Stimulated activated CD8-positive, alpha-beta memory T cell treated with anti-CD3 and anti-CD28 coated beads, Interleukin-4, amount 100 ng/mL, for 48 hours (primary cell): ENCODE data around the gene CAMK2B.

ENCODE experiments used
- DNase-seq: peaks from one replicate; pipeline ENCODE4 v3.0.0-alpha.2; 2020

The CAMK2B gene

GRCh38 chr7:44329081-44329480 is 3.7 kb upstream of the CAMK2B start:
- no peak for DNase-seq

GRCh38 chr7:44327981-44328380 is 2.6 kb upstream of the CAMK2B start:
- no peak for DNase-seq

- DNase-seq: no peak
Observed at GRCh38 chr7:44326261-44327125, 1.1 kb upstream of the CAMK2B start.

- peak; percentile 27 for DNase-seq
Observed at GRCh38 chr7:44325811-44326241, 432 bp upstream of the CAMK2B start.

DNA sequence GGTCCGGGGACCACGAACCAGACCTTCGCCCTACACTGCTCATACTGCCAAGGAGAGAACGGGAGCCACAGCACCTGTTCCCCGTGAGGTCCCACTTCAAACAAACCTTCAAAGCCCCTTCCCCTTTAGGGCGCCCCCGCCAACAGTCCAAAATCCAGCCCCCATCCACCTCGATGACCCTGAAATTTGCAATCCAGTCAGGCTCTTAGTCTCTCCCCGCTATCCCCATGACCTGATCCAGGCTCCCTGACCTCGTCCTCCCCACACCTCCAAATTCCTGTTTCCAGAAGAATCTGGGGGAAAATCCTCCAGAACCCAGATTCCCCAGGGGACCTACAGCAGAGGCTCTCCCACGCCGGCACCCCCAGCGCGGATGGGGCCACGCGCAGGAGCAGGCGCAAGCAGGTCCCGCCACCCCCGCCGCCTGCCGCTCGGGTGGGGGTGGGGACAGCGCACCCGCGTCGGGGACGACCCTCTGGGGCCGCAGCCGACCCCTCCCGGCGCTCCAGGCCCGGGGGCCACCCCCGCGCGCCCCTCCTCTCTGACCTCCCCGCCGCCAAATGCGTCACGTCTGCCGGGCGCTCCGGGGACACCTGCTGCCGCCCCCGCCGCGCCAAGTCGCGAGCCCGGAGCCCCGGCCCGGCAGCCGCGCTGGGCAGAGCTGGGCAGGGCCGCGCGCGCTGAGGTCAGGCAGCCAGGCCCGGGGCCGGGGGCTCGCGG is 753 bp downstream of the CAMK2B start:
- DNase-seq: peak; percentile 23

DNA sequence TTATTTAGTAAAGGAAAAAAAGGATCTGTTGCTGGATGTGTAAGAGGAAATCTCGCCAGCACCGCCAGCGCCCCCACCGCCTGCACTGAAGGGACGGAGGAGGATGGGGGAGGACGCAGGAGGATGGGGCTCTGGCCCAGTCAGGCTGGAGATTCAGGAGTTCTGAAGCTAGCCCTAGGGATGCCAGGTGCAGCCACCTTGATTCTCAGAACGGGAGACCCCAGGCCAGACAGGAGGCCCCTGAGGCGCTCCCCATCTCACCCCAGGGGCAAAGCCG is 1.3 kb downstream of the CAMK2B start:
- peak; percentile 24 for DNase-seq

- peak; percentile 18 for DNase-seq
Observed at GRCh38 chr7:44323381-44324203, 1.8 kb downstream of the CAMK2B start.

DNA sequence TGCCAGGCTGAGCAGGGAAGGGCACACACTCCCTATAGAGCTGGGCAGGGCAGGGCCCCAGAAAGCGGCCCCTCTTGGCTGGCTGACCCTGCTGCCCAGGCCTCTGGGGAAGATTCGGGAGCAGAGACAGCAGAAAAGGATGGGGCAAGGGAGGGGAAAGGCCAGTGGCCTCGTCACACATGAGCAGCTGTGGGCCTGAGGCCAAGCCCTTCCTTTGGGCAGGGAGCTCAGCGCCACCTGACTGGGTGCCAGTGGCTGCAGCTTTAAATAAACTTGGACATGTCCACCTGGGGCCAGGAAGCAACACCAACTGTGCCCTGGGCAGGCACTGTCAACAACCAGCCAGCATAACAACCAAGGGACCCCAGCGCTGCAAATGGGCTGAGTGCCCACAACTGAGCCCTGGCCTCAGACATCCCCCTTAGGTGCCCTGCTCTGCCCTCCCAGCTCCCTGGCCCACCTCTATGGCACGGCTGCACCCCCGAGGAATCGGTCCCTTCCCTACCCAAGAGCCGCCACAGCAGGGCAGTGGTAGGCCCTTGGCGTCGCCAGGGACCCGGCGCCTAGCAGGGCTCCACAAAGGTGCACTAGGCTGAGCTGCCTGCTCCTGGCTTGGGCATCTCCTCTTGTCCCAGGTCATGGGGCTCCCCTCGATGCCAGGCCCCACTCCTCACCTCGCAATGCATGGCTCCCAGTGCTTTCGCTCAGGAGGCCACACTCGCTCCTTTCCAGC is 2.6 kb downstream of the CAMK2B start:
- peak; percentile 14 for DNase-seq

DNA sequence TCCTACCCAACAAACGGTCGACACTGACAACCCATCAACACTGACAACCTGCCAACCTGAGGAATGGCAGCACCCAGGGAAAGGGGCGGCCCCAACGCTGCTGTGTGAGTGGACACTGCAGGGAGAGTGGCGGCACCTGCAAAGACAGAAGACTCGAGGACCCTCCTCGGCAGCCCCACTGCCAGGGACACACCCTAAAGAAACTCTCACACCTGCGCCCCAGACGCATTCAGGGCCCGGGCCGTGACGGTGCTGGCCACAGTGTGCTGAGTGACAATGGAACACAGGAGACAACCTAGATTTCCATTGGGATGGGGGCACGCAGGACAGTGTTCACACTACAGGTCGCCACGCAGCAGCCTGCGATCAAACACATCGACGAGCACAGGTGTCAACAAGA is 3.6 kb downstream of the CAMK2B start:
- DNase-seq: no peak

GRCh38 chr7:44320794-44321371 is 4.5 kb downstream of the CAMK2B start:
- no peak for DNase-seq

GRCh38 chr7:44320141-44320540 is 5.3 kb downstream of the CAMK2B start:
- no peak for DNase-seq

GRCh38 chr7:44318332-44318731 is 7.1 kb downstream of the CAMK2B start:
- no peak for DNase-seq

GRCh38 chr7:44315301-44315903 is 10.0 kb downstream of the CAMK2B start:
- DNase-seq: no peak

DNA sequence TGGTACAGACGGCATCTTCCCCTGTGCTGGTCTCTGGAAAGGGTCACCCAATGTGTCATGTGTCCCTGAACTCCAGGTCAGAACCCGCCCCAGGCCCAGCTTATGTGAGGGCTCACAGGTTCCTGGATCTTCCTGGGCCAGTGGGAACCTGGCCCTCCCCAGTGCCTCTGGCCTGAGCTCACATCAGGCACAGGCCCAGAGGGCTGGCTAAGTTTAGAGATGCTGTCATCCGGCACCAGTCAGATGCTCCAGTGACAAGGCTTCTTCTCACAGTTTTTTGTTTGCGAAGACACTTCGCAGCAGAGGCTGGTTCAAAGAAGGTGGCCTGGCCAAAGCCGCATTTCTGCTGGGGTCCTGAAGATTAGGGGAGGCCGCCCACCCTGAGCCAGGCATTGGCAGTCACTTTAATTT is 11.8 kb downstream of the CAMK2B start:
- peak; percentile 7 for DNase-seq

DNA sequence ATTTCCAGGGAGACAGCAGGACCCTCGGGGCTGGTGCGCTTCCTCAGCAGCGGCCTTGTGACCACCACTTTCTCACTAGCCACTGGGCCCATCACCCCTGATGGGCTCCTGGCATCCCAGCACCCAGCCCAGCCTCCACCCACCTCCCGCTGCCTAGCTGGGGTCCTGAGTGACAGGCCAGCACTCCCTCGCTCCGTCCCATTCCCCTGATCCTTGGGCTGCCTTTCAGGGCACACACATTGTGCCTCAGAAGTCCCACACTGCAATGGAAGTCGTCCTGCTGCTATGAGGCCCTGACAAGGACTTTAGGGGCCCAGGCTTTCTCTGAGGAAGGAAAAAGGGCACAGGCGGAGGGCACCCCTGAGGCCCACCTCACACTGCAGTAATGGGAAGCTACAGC is 12.4 kb downstream of the CAMK2B start:
- no peak for DNase-seq

DNA sequence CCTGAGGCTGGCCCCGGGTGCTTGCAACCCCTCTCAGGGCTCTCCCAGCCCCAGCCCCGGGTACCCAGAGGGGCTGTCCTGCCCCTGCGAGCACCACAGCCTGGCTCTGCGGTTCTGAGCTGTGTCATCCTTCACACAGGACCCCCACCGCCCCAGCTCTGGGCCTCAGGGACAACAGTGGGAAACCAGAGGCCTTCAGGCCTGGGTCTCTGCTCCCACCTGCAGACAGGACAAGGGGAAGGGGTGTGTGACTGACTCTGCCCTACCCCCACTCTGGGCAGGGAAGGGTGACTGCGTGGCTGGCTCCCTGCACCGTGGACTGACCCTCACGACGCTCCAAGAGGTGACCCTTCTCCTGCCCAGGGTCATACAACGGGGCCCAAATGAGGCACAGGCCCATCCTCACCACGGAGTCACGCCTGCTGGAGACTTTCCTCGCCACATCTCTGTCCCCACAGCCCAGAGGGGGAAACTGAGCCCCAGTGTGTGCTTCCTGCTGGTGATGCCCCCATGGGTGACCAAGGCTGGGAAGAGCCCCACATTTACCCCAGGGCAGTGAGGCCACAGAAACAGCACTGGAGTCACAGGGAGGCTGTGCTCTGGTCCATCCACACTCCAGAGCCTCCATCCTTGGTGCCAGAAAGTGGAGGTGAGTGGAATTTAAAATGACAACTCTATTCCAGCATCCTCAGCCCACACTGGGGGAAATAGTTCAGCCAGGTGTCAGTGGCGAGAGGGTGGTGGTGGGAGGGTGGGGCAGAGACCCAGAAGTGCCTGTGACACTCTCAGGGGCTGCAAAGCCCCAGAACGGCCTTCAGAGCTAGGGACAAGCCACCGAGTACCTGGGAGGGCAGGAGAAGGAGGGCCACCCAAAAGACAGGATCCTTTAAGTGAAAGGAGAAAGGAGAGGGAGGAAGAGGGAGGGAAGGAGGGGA is 13.6 kb downstream of the CAMK2B start:
- DNase-seq: peak; percentile 14

DNA sequence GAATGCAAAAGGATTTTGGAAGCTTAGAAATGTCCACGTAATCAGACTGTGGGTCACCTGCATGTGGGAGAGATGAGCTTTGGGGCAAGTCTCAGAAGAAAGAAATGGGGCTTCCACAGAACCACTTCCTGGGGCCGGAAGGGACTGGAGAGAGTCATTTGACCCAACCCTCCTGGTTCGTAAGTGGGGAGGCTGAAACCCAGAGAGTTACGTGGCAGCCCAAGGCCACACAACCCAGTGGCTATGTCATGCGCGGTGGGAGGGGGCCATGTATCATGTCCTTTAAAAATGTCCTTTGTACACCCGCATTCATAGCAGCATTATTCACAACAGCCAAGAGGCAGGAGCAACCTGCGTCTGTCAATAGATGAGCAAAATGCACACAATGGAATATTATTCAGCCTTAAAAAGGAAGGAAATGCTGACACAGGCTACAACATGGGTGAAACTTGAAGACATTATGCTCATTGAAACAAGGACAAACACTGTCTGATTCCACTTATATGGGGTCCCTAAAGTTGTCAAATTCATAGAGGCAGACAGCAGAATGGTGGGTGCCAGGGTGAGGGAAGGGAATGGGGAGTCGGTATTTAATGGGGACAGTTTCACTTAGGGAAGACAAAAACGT is 15.1 kb downstream of the CAMK2B start:
- peak; percentile 28 for DNase-seq

DNA sequence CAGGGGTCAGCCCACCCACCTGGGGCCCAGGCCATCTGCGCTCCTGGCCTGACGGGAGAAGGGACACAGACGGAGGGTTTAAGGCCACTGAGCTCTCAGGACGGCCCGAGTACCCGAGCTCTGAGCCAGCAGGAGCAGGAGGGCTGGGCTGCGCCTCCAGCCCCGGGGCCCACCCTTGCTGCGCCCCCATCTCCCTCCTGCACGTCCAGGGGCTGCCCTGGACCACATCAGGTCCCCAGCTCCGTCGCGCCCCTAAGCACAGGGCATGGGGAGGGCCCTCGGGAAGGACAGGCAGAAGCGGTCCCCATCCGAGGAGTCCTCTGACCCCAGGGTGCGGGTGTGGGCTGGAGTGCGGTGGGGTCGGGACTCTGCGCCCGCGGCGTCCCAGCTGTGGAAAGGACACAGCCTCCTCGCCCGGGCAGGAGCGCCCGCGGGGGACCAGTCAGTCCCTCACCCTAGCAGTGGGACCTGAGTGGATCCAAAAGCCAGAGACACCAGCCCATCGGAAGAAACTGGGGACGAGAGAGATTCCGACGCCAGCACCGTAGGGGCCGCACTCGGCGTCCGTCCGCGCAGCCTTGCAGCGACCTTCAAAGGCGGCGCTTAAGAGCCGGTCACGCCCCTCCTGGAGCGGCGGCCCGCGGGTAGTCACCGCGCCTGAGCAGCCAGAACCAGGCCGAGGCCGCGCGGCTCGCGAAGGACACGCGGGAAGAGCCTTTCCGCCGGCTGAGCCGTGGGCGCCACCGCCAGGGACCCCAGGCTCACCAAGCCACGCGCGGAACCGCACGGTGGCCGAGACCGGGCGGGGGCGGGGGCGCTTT is 15.9 kb downstream of the CAMK2B start:
- DNase-seq: peak; percentile 63

DNA sequence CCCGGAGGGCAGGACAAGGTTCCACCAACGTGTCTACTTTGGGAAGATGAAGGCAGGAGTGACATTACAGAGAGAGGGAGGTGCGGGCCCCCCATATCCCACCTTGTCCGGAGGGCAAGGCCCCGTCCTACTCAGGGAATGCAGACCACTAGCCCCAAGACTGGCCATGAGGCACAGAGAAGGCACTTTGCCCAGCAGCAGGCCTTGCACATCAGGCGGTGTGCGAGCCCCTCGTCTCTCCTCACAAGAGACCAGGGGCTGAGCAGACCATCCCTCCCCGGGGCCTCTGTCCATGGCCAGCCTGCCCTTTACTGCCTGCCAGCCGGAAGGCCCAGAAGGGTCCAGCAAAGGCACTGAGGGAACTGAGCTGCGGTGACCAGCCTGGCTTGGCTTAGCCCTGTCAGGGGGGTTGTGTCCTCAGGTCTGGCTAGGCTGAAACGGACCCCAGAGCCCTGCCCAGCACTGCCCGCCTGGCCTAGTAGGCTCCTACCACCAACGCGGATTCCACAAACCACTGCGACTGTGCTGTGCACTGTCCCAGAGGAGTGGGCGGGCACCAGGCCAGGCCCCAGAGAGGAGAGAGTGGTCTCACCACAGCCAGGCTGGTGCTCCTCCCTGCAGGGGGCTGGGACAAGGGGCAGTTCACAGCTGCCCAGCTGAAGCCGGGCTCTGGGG is 16.7 kb downstream of the CAMK2B start:
- DNase-seq: peak; percentile 24
